ENCODE results near the gene NPEPL1.
"Not testable (repeated sequence)": the region's sequence is repeated elsewhere in the genome, so short reads cannot be mapped to it uniquely, and the experiment has no call there.

Gene NPEPL1

GRCh38 chr20:58757647-58758046, 65.0 kb downstream of the NPEPL1 start:
- DNase-seq (ENCODE audit: low read depth, low spot score) = not testable (repeated sequence)

GRCh38 chr20:58759947-58760346, 67.3 kb downstream of the NPEPL1 start:
- no peak for DNase-seq (ENCODE audit: low read depth, low spot score)

- no peak for DNase-seq (ENCODE audit: low read depth, low spot score)
These were observed 68.3 kb downstream of the NPEPL1 start for GRCh38 chr20:58760856-58761255.

- no peak for DNase-seq (ENCODE audit: low read depth, low spot score)
These were observed 69.5 kb downstream of the NPEPL1 start for GRCh38 chr20:58762120-58762519.

- DNase-seq (ENCODE audit: low read depth, low spot score) = no peak
These were observed 70.5 kb downstream of the NPEPL1 start for GRCh38 chr20:58763076-58763475.

Measured in ELF-1 (cell line).